CD4-positive, CD25-positive, alpha-beta regulatory T cell (primary cell): ENCODE measurements around the gene GLIPR2. TPM values are rescaled to one million over a fixed set of nuclear protein-coding genes. Genes with fewer than 3 reads are reported as not detected.

ENCODE experiments used
- ATAC-seq, 2 donors: fragments of 150-1000 bp; cut with Tn5 transposase; one replicate each; pipeline ENCODE4 v1.10.0; 2021; ENCODE audit warnings: low read depth in 2 of 2, moderate number of reproducible peaks in 2 of 2, moderate library complexity in 1 of 2
- DNase-seq, 3 donors: peaks; one replicate each; pipeline versions ENCODE4 v3.0.0 to v3.0.0-alpha.2; 2012 to 2022; ENCODE audit warnings: mixed read lengths in 1 of 3
- H3K27ac ChIP-seq: one replicate; pipeline ENCODE4 v1.7.0; 2013; ENCODE audit warnings: mild to moderate bottlenecking, low read length; ENCODE audit not compliant: insufficient read depth, poor library complexity, severe bottlenecking
- H3K27me3 ChIP-seq: one replicate; pipeline ENCODE4 v1.7.0; 2013; ENCODE audit warnings: low read length; ENCODE audit not compliant: control insufficient read depth, insufficient read depth
- H3K36me3 ChIP-seq: one replicate; pipeline ENCODE4 v1.7.0; 2013; ENCODE audit warnings: mild to moderate bottlenecking, low read length, moderate library complexity; ENCODE audit not compliant: control insufficient read depth, insufficient read depth
- H3K4me1 ChIP-seq: 2 replicates; pipeline ENCODE4 v1.7.0; 2013; ENCODE audit warnings: mild to moderate bottlenecking, low read length; ENCODE audit not compliant: insufficient read depth, control insufficient read depth, poor library complexity, severe bottlenecking
- H3K4me3 ChIP-seq: one replicate; pipeline ENCODE4 v1.7.0; 2013; ENCODE audit warnings: low read depth, mild to moderate bottlenecking, low read length, moderate library complexity
- H3K9me3 ChIP-seq, 2 experiments: 1 replicate in 1 of 2; 2 replicates in 1 of 2; pipeline ENCODE4 v1.7.0; 2013; ENCODE audit warnings: low read length in 2 of 2, mild to moderate bottlenecking in 1 of 2, moderate library complexity in 1 of 2; ENCODE audit not compliant: control insufficient read depth in 2 of 2
- H3K27ac Mint-ChIP-seq, 3 donors: one replicate each; pipeline ENCODE4 v1.8.0; 2020 to 2022; ENCODE audit warnings: mild to moderate bottlenecking in 3 of 3, mixed read lengths in 3 of 3, moderate library complexity in 2 of 3
- H3K27me3 Mint-ChIP-seq: one replicate; pipeline ENCODE4 v1.8.0; 2022; ENCODE audit warnings: mild to moderate bottlenecking, mixed read lengths
- H3K36me3 Mint-ChIP-seq: one replicate; pipeline ENCODE4 v1.8.0; 2020; ENCODE audit warnings: mixed read lengths
- H3K4me1 Mint-ChIP-seq, 4 donors: one replicate each; pipeline ENCODE4 v1.8.0; 2020 to 2022; ENCODE audit warnings: mixed read lengths in 4 of 4, mild to moderate bottlenecking in 1 of 4
- H3K4me3 Mint-ChIP-seq, 4 donors: one replicate each; pipeline ENCODE4 v1.8.0; 2020 to 2022; ENCODE audit warnings: mild to moderate bottlenecking in 4 of 4, mixed read lengths in 4 of 4, moderate library complexity in 3 of 4
- H3K9me3 Mint-ChIP-seq, 7 donors: one replicate each; pipeline ENCODE4 v1.8.0; 2020 to 2022; ENCODE audit warnings: mixed read lengths in 7 of 7, mild to moderate bottlenecking in 3 of 7, moderate library complexity in 2 of 7
- polyA plus RNA-seq, 4 donors: library from polyadenylated mRNA; unstranded; fragments of 300-500 nt; fragmentation: Illumina TruSeq; gene quantifications; one replicate each; pipeline ENCODE4 v1.2.3, GENCODE V29; 2021
- total RNA-seq: library from RNA; stranded (reverse); gene quantifications from one replicate; pipeline ENCODE4 v1.2.3, GENCODE V29; 2022

Gene GLIPR2
- total and polyA plus RNA-seq, 5 donors from 2014 or later = 55.7 to 175 (median 117) TPM

- Histone ChIP-seq H3K4me3 (no peak overlapping the region), H3K27me3 (no peaks in the 10 kb centered on the region), H3K9me3 (no peaks in the 10 kb centered on the region), H3K4me1 (peaks cover 37% of the 10 kb centered on the region), H3K27ac (no peak overlapping the region), H3K36me3 (no peaks in the 10 kb centered on the region)
- Mint-ChIP-seq H3K4me1 (peaks cover 5 to 40% (median 29%) of the 10 kb centered on the region in 4 donors), H3K36me3 (no peaks in the 10 kb centered on the region), H3K9me3 (no peaks in the 10 kb centered on the region), H3K27ac (peak overlapping the region; percentile 7 to 75 (median 38)), H3K4me3 (peak overlapping the region; percentile 80 to 97 (median 85)), H3K27me3 (peaks cover 6% of the 10 kb centered on the region)
- no peak for ATAC-seq
- no peak for DNase-seq
Observed at GRCh38 chr9:36134761-36135505, 1.6 kb upstream of the GLIPR2 start.

- peak overlapping the region; percentile 80 to 97 (median 85) for H3K4me3 Mint-ChIP-seq
- ATAC-seq = no peak
- H3K9me3 Mint-ChIP-seq = no peaks in the 10 kb centered on the region
- peaks cover 46% of the 10 kb centered on the region for H3K4me1 ChIP-seq
- H3K4me3 ChIP-seq = no peak overlapping the region
- H3K4me1 Mint-ChIP-seq = peaks cover 5 to 49% (median 38%) of the 10 kb centered on the region in 4 donors
- DNase-seq = no peak
- H3K27me3 Mint-ChIP-seq = peaks cover 6% of the 10 kb centered on the region
- H3K36me3 Mint-ChIP-seq = no peaks in the 10 kb centered on the region
- peak overlapping the region; percentile 71 for H3K27ac ChIP-seq
- no peaks in the 10 kb centered on the region for H3K36me3 ChIP-seq
- H3K27ac Mint-ChIP-seq = peak overlapping the region; percentile 32 to 80 (median 75)
- no peaks in the 10 kb centered on the region for H3K27me3 ChIP-seq
- H3K9me3 ChIP-seq = no peaks in the 10 kb centered on the region
Observed at GRCh38 chr9:36135741-36136271, 727 bp upstream of the GLIPR2 start.

GRCh38 chr9:36136894-36137391, 410 bp downstream of the GLIPR2 start:
- Histone ChIP-seq H3K27me3 (no peaks in the 10 kb centered on the region), H3K4me1 (peaks cover 58% of the 10 kb centered on the region), H3K4me3 (peak overlapping the region; percentile 78), H3K27ac (peak overlapping the region; percentile 71), H3K36me3 (no peaks in the 10 kb centered on the region), H3K9me3 (no peaks in the 10 kb centered on the region)
- DNase-seq = no peak
- Mint-ChIP-seq H3K9me3 (no peaks in the 10 kb centered on the region), H3K4me1 (peaks cover 5 to 61% (median 47%) of the 10 kb centered on the region in 4 donors), H3K4me3 (peak overlapping the region; percentile 98 to 99 (median 98)), H3K27me3 (peaks cover under 1% of the 10 kb centered on the region), H3K36me3 (no peaks in the 10 kb centered on the region), H3K27ac (peak overlapping the region; percentile 94 to 99 (median 95))
- ATAC-seq = peak; percentile 33 to 34

GRCh38 chr9:36137392-36138004, 965 bp downstream of the GLIPR2 start:
- Histone ChIP-seq H3K4me3 (peak overlapping the region; percentile 78), H3K27me3 (no peaks in the 10 kb centered on the region), H3K4me1 (peaks cover 63% of the 10 kb centered on the region), H3K9me3 (no peaks in the 10 kb centered on the region), H3K27ac (peak overlapping the region; percentile 71), H3K36me3 (no peaks in the 10 kb centered on the region)
- ATAC-seq (no peak), DNase-seq (no peak)
- peak overlapping the region; percentile 94 to 99 (median 95) for H3K27ac Mint-ChIP-seq
- H3K27me3 Mint-ChIP-seq = no peaks in the 10 kb centered on the region
- peaks cover 4% of the 10 kb centered on the region for H3K36me3 Mint-ChIP-seq
- peaks cover 5 to 66% (median 52%) of the 10 kb centered on the region in 4 donors for H3K4me1 Mint-ChIP-seq
- H3K9me3 Mint-ChIP-seq = no peaks in the 10 kb centered on the region
- H3K4me3 Mint-ChIP-seq = peak overlapping the region; percentile 98 to 99 (median 98)

- H3K4me3 ChIP-seq = peak overlapping the region; percentile 19
- H3K27me3 ChIP-seq = no peaks in the 10 kb centered on the region
- H3K4me1 ChIP-seq = peaks cover 73% of the 10 kb centered on the region
- Mint-ChIP-seq H3K27ac (peak overlapping the region; percentile 86 to 99 (median 93)), H3K9me3 (no peaks in the 10 kb centered on the region), H3K36me3 (peaks cover 6% of the 10 kb centered on the region), H3K4me1 (peaks cover 5 to 76% (median 60%) of the 10 kb centered on the region in 4 donors), H3K27me3 (no peaks in the 10 kb centered on the region), H3K4me3 (peak overlapping the region; percentile 98 to 99 (median 98))
- DNase-seq = no peak
- no peaks in the 10 kb centered on the region for H3K9me3 ChIP-seq
- peak overlapping the region; percentile 87 for H3K27ac ChIP-seq
- ATAC-seq = no peak
- no peaks in the 10 kb centered on the region for H3K36me3 ChIP-seq
Observed at GRCh38 chr9:36138496-36138895, 2.0 kb downstream of the GLIPR2 start.

GRCh38 chr9:36138901-36139300, 2.4 kb downstream of the GLIPR2 start:
- ATAC-seq = no peak

GRCh38 chr9:36140086-36141084, 3.9 kb downstream of the GLIPR2 start:
- no peak for ATAC-seq
- H3K36me3 ChIP-seq = no peaks in the 10 kb centered on the region
- no peaks in the 10 kb centered on the region for H3K27me3 ChIP-seq
- H3K27me3 Mint-ChIP-seq = no peaks in the 10 kb centered on the region
- peak overlapping the region; percentile 87 for H3K27ac ChIP-seq
- H3K9me3 ChIP-seq = no peaks in the 10 kb centered on the region
- peak in 2 of 3 donors; percentile 26 to 54 for DNase-seq
- H3K36me3 Mint-ChIP-seq = peaks cover 18% of the 10 kb centered on the region
- peaks cover 90% of the 10 kb centered on the region for H3K4me1 ChIP-seq
- H3K4me3 ChIP-seq = peak overlapping the region; percentile 65
- peaks cover 8 to 91% (median 75%) of the 10 kb centered on the region in 4 donors for H3K4me1 Mint-ChIP-seq
- H3K4me3 Mint-ChIP-seq = peak overlapping the region; percentile 64 to 98 (median 98)
- H3K27ac Mint-ChIP-seq = peak overlapping the region; percentile 91 to 99 (median 96)
- H3K9me3 Mint-ChIP-seq = peaks cover 0 to 2% (median 2%) of the 10 kb centered on the region in 7 donors

More at GRCh38 chr9:36138901-36139300, 2.4 kb downstream of the GLIPR2 start:
- Histone ChIP-seq H3K4me1 (peaks cover 77% of the 10 kb centered on the region), H3K27me3 (no peaks in the 10 kb centered on the region), H3K9me3 (no peaks in the 10 kb centered on the region), H3K4me3 (peak overlapping the region; percentile 19), H3K27ac (peak overlapping the region; percentile 87), H3K36me3 (no peaks in the 10 kb centered on the region)
- H3K36me3 Mint-ChIP-seq = peaks cover 9% of the 10 kb centered on the region
- H3K4me1 Mint-ChIP-seq = peaks cover 5 to 80% (median 64%) of the 10 kb centered on the region in 4 donors
- H3K4me3 Mint-ChIP-seq = peak overlapping the region; percentile 64 to 98 (median 98)
- no peaks in the 10 kb centered on the region for H3K9me3 Mint-ChIP-seq
- H3K27ac Mint-ChIP-seq = peak overlapping the region; percentile 91 to 99 (median 93)
- no peaks in the 10 kb centered on the region for H3K27me3 Mint-ChIP-seq
- no peak for DNase-seq
